SK-N-SH treated with all-trans-retinoic acid at 6 μM for 48 hours (cell line): ENCODE measurements around the gene AS3MT.

Experiments used
- ATAC-seq: fragments of 200-7000 bp; cut with Tn5 transposase; 3 replicates; pipeline ENCODE4 v1.9.1; 2020; ENCODE audit warnings: mild to moderate bottlenecking, moderate library complexity
- ARNTL ChIP-seq: fragments of 450-650 bp; formaldehyde crosslinking; IDR thresholded peaks from 2 replicates; pipeline ENCODE4 v1.5.0; 2020; ENCODE audit warnings: low read depth, mild to moderate bottlenecking, moderate library complexity, borderline replicate concordance
- BACH2 ChIP-seq: fragments of 250-450 bp; sonication (Bioruptor Pico); IDR thresholded peaks from 2 replicates; pipeline ENCODE4 v1.9.0; 2021; ENCODE audit warnings: mild to moderate bottlenecking, borderline replicate concordance
- CREB5 ChIP-seq: fragments of 250-450 bp; sonication (Bioruptor Pico); IDR thresholded peaks from 2 replicates; pipeline ENCODE4 v1.5.1; 2020; ENCODE audit warnings: low read depth, mild to moderate bottlenecking, moderate library complexity
- CSDC2 ChIP-seq: fragments of 250-450 bp; sonication (Bioruptor Pico); IDR thresholded peaks from 2 replicates; pipeline ENCODE4 v1.5.0; 2020; ENCODE audit warnings: mild to moderate bottlenecking, moderate library complexity
- CSRNP3 ChIP-seq: fragments of 250-450 bp; sonication (Bioruptor Pico); IDR thresholded peaks from 2 replicates; pipeline ENCODE4 v1.5.1; 2021; ENCODE audit warnings: mild to moderate bottlenecking, moderate library complexity
- ESRRG ChIP-seq: fragments of 250-450 bp; sonication (Bioruptor Pico); IDR thresholded peaks from 2 replicates; pipeline ENCODE4 v1.6.1; 2021; ENCODE audit warnings: mild to moderate bottlenecking
- GLIS3 ChIP-seq: fragments of 250-450 bp; sonication (Bioruptor Pico); IDR thresholded peaks from 2 replicates; pipeline ENCODE4 v1.5.0; 2020; ENCODE audit warnings: mild to moderate bottlenecking, moderate library complexity
- ISL1 ChIP-seq: fragments of 250-450 bp; sonication (Bioruptor Pico); IDR thresholded peaks from 2 replicates; pipeline ENCODE4 v2.1.2; 2022; ENCODE audit warnings: mild to moderate bottlenecking, moderate library complexity
- OSR1 ChIP-seq: fragments of 250-450 bp; sonication (Bioruptor Pico); IDR thresholded peaks from 2 replicates; pipeline ENCODE4 v1.8.0; 2022; ENCODE audit warnings: moderate library complexity, mild to moderate bottlenecking, inconsistent platforms
- PATZ1 ChIP-seq: fragments of 250-450 bp; sonication (Bioruptor Pico); IDR thresholded peaks from 2 replicates; pipeline ENCODE4 v1.8.0; 2020; ENCODE audit warnings: mild to moderate bottlenecking, moderate library complexity, borderline replicate concordance
- POU6F1 ChIP-seq: fragments of 250-450 bp; sonication (Bioruptor Pico); IDR thresholded peaks from 2 replicates; pipeline ENCODE4 v1.8.0; 2021; ENCODE audit warnings: low read depth, mild to moderate bottlenecking, moderate library complexity, borderline replicate concordance
- PPARA ChIP-seq: fragments of 250-450 bp; sonication (Bioruptor Pico); IDR thresholded peaks from 2 replicates; pipeline ENCODE4 v1.5.0; 2020; ENCODE audit warnings: mild to moderate bottlenecking, borderline replicate concordance
- RARB ChIP-seq: fragments of 250-450 bp; sonication (Bioruptor Pico); IDR thresholded peaks from 2 replicates; pipeline ENCODE4 v1.8.0; 2021; ENCODE audit warnings: mild to moderate bottlenecking, moderate library complexity
- SNAI2 ChIP-seq: fragments of 250-450 bp; sonication (Bioruptor Pico); IDR thresholded peaks from 2 replicates; pipeline ENCODE4 v1.5.0; 2020; ENCODE audit warnings: mild to moderate bottlenecking, moderate library complexity
- TCF4 ChIP-seq: fragments of 250-450 bp; sonication (Bioruptor Pico); IDR thresholded peaks from 2 replicates; pipeline ENCODE4 v1.8.0; 2021; ENCODE audit warnings: mild to moderate bottlenecking, moderate library complexity, borderline replicate concordance
- TOX ChIP-seq: fragments of 250-450 bp; sonication (Bioruptor Pico); IDR thresholded peaks from 2 replicates; pipeline ENCODE4 v1.8.0; 2021; ENCODE audit warnings: mild to moderate bottlenecking, moderate library complexity, borderline replicate concordance
- TSHZ2 ChIP-seq: fragments of 250-450 bp; sonication (Bioruptor Pico); IDR thresholded peaks from 2 replicates; pipeline ENCODE4 v1.5.0; 2020; ENCODE audit warnings: mild to moderate bottlenecking, moderate library complexity
- ZC3H10 ChIP-seq: fragments of 250-450 bp; sonication (Bioruptor Pico); IDR thresholded peaks from 2 replicates; pipeline ENCODE4 v1.5.1; 2021; ENCODE audit warnings: mild to moderate bottlenecking, moderate library complexity
- ZFP3 ChIP-seq: fragments of 250-450 bp; sonication (Bioruptor Pico); IDR thresholded peaks from 2 replicates; pipeline ENCODE4 v1.5.0; 2020; ENCODE audit warnings: mild to moderate bottlenecking, moderate library complexity
- ZFP30 ChIP-seq: fragments of 450-650 bp; formaldehyde crosslinking; IDR thresholded peaks from 2 replicates; pipeline ENCODE4 v1.5.0; 2022; ENCODE audit warnings: mild to moderate bottlenecking, moderate library complexity
- ZNF565 ChIP-seq: fragments of 450-650 bp; formaldehyde crosslinking; conservative IDR thresholded peaks from 2 replicates; pipeline ENCODE4 v1.5.0; 2020; ENCODE audit warnings: low read depth, mild to moderate bottlenecking, moderate library complexity
- ZNF70 ChIP-seq: fragments of 450-650 bp; formaldehyde crosslinking; IDR thresholded peaks from 2 replicates; pipeline ENCODE4 v1.5.0; 2020; ENCODE audit warnings: mild to moderate bottlenecking, moderate library complexity
- ZNF8 ChIP-seq: fragments of 450-650 bp; formaldehyde crosslinking; IDR thresholded peaks from 2 replicates; pipeline ENCODE4 v1.5.0; 2020; ENCODE audit warnings: mild to moderate bottlenecking, moderate library complexity

Gene AS3MT

GRCh38 chr10:102904346-102904745 is 35.1 kb downstream of the AS3MT start (continued):
- TF ChIP-seq TCF4 (CRISPR knock-in tag) (no peak), TOX (CRISPR knock-in tag) (no peak), PATZ1 (CRISPR knock-in tag) (no peak), ZNF70 (CRISPR knock-in tag) (no peak)
- TF ChIP-seq, all 23 proteins: peak for 0

GRCh38 chr10:102906507-102906906 is 37.2 kb downstream of the AS3MT start:
- no peak for TF ChIP-seq OSR1 (CRISPR knock-in tag)
- TF ChIP-seq PATZ1 (CRISPR knock-in tag), result no peak
- TF ChIP-seq ZC3H10 (CRISPR knock-in tag), result no peak
- TF ChIP-seq ZNF565 (CRISPR knock-in tag), result no peak
- no peak for TF ChIP-seq BACH2
- no peak for TF ChIP-seq ARNTL (CRISPR knock-in tag)
- TF ChIP-seq ZFP30 (CRISPR knock-in tag), result no peak
- no peak for TF ChIP-seq POU6F1
- TF ChIP-seq CREB5 (CRISPR knock-in tag), result no peak
- no peak for TF ChIP-seq ISL1 (CRISPR knock-in tag)
- no peak for TF ChIP-seq GLIS3
- no peak for TF ChIP-seq SNAI2
- ATAC-seq, result no peak

GRCh38 chr10:102914781-102915180 is 45.5 kb downstream of the AS3MT start:
- TF ChIP-seq RARB (no peak), PATZ1 (CRISPR knock-in tag) (no peak), TSHZ2 (no peak), ZFP30 (CRISPR knock-in tag) (no peak), ARNTL (CRISPR knock-in tag) (no peak), ZNF8 (CRISPR knock-in tag) (no peak), TOX (CRISPR knock-in tag) (no peak), ESRRG (CRISPR knock-in tag) (no peak), ZC3H10 (CRISPR knock-in tag) (no peak), ISL1 (CRISPR knock-in tag) (no peak), ZFP3 (no peak), OSR1 (CRISPR knock-in tag) (no peak), BACH2 (no peak), ZNF565 (CRISPR knock-in tag) (no peak), PPARA (no peak), GLIS3 (no peak), CSRNP3 (CRISPR knock-in tag) (no peak), CSDC2 (CRISPR knock-in tag) (no peak), POU6F1 (no peak)
- no peak for ATAC-seq
